ENCODE measurements around the gene FGF12.

DNA sequence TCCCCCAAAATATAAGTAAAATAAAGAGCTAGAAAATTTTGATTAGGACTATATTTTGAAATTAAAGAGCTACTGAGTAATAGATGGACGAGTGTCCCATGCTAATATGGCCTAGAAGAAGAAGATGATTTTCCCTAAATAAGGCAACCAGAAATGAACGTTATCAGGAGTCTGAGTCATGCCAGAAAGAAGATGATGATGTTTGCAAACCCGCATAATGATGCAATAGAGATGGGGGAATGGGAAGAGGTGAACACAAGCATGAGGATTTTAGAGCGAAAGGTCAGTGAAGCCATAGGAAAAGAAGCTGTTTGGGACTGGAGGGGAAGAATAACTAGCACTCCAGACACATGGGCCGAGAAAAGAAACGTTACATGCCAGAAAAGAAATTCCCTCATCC lies 71.7 kb downstream of the FGF12 start:
- TF ChIP-seq CTCF (conservative IDR thresholded peaks at IDR 0.05 in 1 of 2, IDR thresholded peaks at IDR 0.05 in 1 of 2; ENCODE audit: low read depth in 1 of 2, low read length in 2 of 2), result no peak
- TF ChIP-seq EZH2 (IDR thresholded peaks at IDR 0.05; ENCODE audit: low read length, missing control alignments), result no peak
